GM19397 (cell line): ENCODE results near the gene SHLD2.
"Not testable (repeated sequence)": the region's sequence is repeated elsewhere in the genome, so short reads cannot be mapped to it uniquely, and the experiment has no call there.

ENCODE experiments used
- ATAC-seq: cut with Tn5 transposase; IDR thresholded peaks from one replicate; pipeline ENCODE4 v1.9.1; 2021; ENCODE audit warnings: mild to moderate bottlenecking, moderate library complexity; ENCODE audit not compliant: unreplicated experiment

The SHLD2 gene

DNA sequence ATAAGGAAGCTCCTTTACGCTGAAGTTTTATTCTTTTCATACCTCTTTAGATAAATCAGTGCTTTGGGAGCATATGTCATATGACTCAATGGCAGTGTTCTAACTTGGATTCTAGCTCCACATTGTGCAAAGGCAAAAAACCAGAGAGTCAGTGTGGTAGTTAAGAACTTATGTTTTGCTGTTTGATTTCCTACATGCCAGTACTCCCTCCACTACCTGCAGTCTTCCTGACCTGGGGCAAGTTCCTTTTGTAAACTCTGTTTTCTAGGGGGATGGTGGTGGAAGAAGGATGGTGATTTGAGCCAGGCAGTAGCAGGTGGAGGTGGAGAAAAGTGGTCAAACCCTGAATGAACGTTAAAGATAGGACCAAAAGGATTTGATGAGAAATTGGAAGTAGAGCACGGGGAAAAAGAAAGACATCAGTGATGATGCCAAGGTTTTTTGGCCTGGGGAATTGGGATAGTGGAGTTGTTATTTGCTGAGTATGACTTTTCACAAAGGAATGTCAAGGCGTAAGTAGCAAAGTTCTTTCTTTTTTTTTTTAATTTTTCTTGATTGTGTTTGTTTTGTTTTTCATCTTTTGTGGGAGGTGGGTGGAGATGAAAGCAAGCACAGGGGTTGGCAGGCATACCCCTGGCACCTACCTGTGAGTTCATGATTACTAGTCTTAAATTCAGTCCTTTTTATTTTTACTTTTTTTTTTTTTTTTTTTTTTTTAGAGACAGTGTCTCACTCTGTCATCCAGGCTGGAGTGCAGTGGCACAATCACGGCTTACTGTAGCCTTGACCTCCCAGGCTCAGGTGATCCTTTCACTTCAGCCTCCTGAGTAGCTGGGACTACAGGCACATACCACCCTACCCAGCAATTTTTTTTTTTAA lies 47.5 kb downstream of the SHLD2 start:
- not testable (repeated sequence) for ATAC-seq

DNA sequence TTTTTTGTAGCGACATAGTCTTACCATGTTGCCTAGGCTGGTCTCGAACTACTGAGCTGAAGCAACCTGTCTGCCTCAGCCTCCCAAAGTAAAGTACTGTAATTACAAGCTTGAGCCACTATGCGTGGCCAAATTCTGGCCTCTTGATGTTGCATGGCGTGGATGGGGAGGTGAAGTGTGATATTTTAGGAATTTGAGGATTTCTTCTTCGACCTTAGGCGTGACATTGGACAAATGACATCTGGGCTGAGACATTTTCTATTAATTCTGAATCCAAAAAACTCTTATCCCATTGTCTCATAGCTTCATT lies 48.1 kb downstream of the SHLD2 start:
- not testable (repeated sequence) for ATAC-seq

GRCh38 chr10:87145598-87145997 lies 50.6 kb downstream of the SHLD2 start:
- ATAC-seq: not testable (repeated sequence)

- ATAC-seq: not testable (repeated sequence)
These were observed 54.1 kb downstream of the SHLD2 start for GRCh38 chr10:87149020-87149609.

GRCh38 chr10:87151516-87151915 lies 56.5 kb downstream of the SHLD2 start:
- ATAC-seq: not testable (repeated sequence)

DNA sequence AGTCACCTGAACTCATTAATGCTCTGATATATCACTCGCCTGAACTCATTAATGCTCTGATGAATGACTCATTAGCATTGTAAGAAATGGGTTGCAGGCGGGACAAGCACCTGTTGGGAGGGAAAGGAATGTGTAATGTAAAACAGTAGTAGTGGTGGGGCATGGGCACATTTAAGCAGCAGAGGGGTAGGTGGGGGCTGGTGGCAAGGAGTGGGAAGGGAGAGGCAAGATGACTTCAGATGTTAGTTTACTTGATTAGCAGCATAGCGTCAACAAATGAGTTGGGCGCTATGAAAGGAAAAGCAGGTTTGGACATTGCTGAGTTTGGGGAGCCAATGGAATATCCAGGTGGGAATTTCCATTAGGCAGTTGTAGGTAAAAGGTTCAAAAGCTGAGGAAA lies 61.8 kb downstream of the SHLD2 start:
- ATAC-seq: not testable (repeated sequence)

GRCh38 chr10:87157821-87158220 lies 62.8 kb downstream of the SHLD2 start:
- not testable (repeated sequence) for ATAC-seq

GRCh38 chr10:87162703-87163293 lies 67.8 kb downstream of the SHLD2 start:
- ATAC-seq: not testable (repeated sequence)

DNA sequence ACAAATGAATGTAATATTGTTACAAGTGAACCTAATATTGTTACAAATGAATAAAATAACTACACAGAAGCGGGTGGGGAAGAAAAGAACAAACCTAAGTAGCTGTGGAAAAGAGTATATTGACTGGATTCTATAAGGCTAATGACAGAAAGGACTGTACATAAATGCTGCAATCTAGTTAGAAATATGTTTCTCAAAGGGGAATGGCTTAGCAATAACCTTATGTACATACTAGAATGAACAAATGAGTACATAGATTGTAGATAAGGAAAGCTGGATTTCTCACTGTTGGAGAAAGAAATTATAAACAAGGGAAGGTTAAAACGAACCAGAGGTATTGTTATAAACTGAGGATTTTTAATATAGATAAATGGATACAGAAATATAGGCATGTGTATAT lies 68.4 kb downstream of the SHLD2 start:
- ATAC-seq: not testable (repeated sequence)

DNA sequence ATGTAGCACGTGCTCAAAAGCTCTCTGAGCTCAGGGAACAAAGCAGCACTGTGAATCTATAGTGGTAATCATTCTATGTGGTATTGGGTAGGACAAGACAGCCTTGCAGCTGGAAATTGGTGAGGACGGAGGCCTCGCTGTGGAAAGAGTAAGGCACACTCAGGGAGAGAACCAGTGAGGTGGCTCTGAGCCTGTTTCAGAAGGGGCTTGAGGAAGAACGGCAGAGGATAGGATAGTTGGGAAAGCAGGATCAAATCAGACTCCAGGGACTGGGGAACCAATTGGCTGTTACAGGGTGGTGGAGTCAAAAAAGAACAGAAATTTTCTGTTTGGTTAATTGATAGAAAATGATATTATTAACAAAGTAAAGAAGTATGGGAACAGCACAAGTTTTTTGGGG lies 74.9 kb downstream of the SHLD2 start:
- not testable (repeated sequence) for ATAC-seq

GRCh38 chr10:87170705-87171104 lies 75.7 kb downstream of the SHLD2 start:
- ATAC-seq: not testable (repeated sequence)

- not testable (repeated sequence) for ATAC-seq
These were observed 76.7 kb downstream of the SHLD2 start for GRCh38 chr10:87171670-87172069.

- ATAC-seq: not testable (repeated sequence)
These were observed 77.2 kb downstream of the SHLD2 start for GRCh38 chr10:87172178-87172577.

DNA sequence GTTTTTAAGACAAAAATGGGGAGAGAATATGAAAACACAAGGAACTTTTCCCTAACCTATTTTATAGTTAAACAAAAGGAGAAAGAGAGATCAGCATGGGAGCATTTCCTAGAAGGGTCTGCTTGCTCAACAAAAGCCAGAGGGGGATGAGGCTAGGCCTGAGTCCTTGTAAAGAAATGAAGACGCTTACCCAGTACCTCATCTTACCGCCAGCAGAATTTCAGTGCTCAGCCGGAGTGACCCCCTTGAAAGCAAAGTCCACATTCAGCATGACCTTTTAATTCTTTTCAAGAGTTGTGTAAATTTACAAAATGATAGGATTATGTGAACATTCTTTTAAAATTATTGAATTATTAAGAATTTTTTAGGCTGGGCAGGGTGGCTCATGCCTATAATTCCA lies 82.6 kb downstream of the SHLD2 start:
- ATAC-seq: not testable (repeated sequence)

DNA sequence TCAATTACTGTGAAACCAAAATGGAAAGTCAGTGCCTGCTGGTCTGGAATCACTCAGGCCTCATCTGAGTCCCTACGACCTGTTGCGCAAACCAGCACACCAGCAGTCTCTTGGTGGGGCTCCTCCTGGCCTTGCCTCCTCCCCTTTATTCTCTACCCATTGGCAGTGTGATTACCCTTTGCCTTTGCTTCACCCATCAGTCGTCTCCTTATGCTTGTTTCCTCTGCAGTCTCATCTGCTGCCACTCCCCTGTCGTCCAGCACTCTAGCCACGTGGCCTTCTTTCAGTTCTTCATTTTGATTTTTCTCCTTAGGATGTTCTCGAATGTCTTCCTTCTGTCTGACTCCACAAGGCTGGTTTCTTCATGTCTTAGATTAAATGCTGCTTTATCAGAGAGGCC lies 89.4 kb downstream of the SHLD2 start:
- ATAC-seq: not testable (repeated sequence)

DNA sequence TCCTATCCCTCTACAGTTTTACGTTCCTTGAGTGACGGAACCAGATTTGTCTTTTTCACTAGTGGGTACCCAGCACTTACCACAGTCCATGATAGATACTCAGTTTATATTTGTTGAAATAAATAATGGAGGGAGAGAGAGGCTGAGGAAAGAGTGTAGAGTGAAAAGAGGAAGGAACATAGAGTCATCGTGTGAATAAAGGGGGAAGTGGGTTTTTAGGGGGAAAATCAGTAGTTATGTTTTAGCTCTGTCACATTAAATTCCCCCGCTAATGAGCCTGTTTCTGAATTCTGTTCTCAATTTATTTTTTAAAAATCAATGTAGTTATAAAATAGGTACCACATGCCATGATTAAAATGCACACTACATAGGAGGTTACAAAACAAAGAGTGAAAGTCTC lies 91.0 kb downstream of the SHLD2 start:
- ATAC-seq: not testable (repeated sequence)

GRCh38 chr10:87187573-87187972 lies 92.6 kb downstream of the SHLD2 start:
- ATAC-seq: not testable (repeated sequence)

- not testable (repeated sequence) for ATAC-seq
These were observed 96.8 kb downstream of the SHLD2 start for GRCh38 chr10:87191841-87192240.

- ATAC-seq: peak; percentile 56
These were observed 105.9 kb downstream of the SHLD2 start for GRCh38 chr10:87200924-87201323.

DNA sequence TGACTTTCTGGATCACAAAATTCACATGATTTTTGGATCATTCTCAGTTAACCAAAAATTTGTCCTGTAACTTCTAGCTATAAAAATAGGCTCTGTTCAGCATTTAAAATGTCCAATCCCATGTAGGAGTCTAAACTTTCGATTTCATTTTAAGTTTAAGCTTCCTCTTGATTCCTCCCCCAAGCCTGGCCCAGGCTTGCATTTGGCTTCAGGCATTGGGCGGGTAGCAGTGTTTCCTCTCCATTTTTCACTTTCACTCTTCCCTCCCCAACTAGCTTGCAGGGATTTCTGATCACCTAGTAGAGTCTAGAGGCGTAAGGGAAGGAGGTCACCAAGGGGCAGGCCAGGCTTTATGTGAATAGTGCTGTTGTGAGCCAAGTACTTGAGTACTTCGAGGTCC lies 109.8 kb downstream of the SHLD2 start:
- not testable (repeated sequence) for ATAC-seq

- not testable (repeated sequence) for ATAC-seq
These were observed 111.9 kb downstream of the SHLD2 start for GRCh38 chr10:87206922-87207321.

- ATAC-seq: not testable (repeated sequence)
These were observed 115.3 kb downstream of the SHLD2 start for GRCh38 chr10:87210309-87210708.
